Right lobe of liver (tissue), 6 donors: ENCODE results near the gene CD40LG. TPM values are rescaled to one million over a fixed set of nuclear protein-coding genes. Genes with fewer than 3 reads are reported as not detected.

Experiments used
- ATAC-seq, 4 donors: fragments of 200-7000 bp; cut with Tn5 transposase; one replicate each; pipeline ENCODE4 v1.9.1; 2020; ENCODE audit warnings: mild to moderate bottlenecking in 4 of 4, moderate library complexity in 4 of 4
- DNase-seq, 3 donors: peaks; one replicate each; pipeline ENCODE4 v3.0.0-alpha.2; 2020
- H3K27ac ChIP-seq, 3 donors: fragments of 200-600 bp; one replicate each; pipeline ENCODE4 v1.8.0; 2022
- H3K27me3 ChIP-seq, 2 donors: fragments of 200-600 bp; one replicate each; pipeline ENCODE4 v1.8.0; 2022
- H3K36me3 ChIP-seq, 4 donors: fragments of 200-600 bp; sonication (generic) in 1 of 4; one replicate each; pipeline versions ENCODE4 v1.5.1 to v1.8.0; 2017 to 2022; ENCODE audit warnings: control low read depth in 1 of 4
- H3K4me1 ChIP-seq, 4 donors: fragments of 200-600 bp; sonication (generic) in 1 of 4; one replicate each; pipeline versions ENCODE4 v1.5.1 to v1.8.0; 2017 to 2022; ENCODE audit warnings: control low read depth in 1 of 4
- H3K4me3 ChIP-seq, 3 donors: fragments of 200-600 bp; one replicate each; pipeline ENCODE4 v1.8.0; 2022
- H3K9me3 ChIP-seq, 4 donors: fragments of 200-600 bp; sonication (generic) in 1 of 4; one replicate each; pipeline versions ENCODE4 v1.5.1 to v1.8.0; 2017 to 2022; ENCODE audit warnings: control low read depth in 1 of 4
- POLR2A ChIP-seq: fragments of 450-650 bp; IDR thresholded peaks from one replicate; pipeline ENCODE4 v1.6.1; 2017; ENCODE audit warnings: antibody characterized with exemption, mild to moderate bottlenecking
- WGBS: methylation state at CpG from one replicate; pipeline ENCODE4 v1.1.6; 2018; ENCODE audit warnings: low coverage, low lambda C conversion rate; ENCODE audit not compliant: insufficient coverage; ENCODE audit errors: missing lambda C conversion rate; 5-methylcytosine and 5-hydroxymethylcytosine counted together
- intact Hi-C, 2 donors: fragments of 100-400 bp; cut with DNase I; formaldehyde crosslinking; loops; one replicate each; pipeline versions ENCODE4 v1.11.2 to v1.14.1; 2022
- long read RNA-seq: library from polyadenylated mRNA; unstranded; transcript quantifications from one replicate; pipeline ENCODE4 v2.0.0, GENCODE V29; 2019
- total RNA-seq, 6 experiments: library from RNA; depleted of rRNA in 2 of 6; stranded (reverse); fragments of >200 nt in 2 of 6; fragmentation: NEBNext Ultra II Directional in 3 of 6; extraction: Animal tissue kit (Norgen Biotek cat#: 25700) in 3 of 6; gene quantifications; one replicate each; pipeline versions ENCODE4 v1.1.0 to v1.2.4, GENCODE V29; 2016 to 2023
- TF ChIP-seq, protein P1 (sequence below), 4 donors: fragments of 200-600 bp in 3 of 4; fragments of 450-650 bp in 1 of 4; IDR thresholded peaks; one replicate each; pipeline versions ENCODE4 v1.5.1 to v1.8.0; 2016 to 2022; ENCODE audit warnings: antibody characterized with exemption in 4 of 4, mild to moderate bottlenecking in 2 of 4
- donor health status: DM: no; HTN: yes; CAD: no.
- donor health status: DM: no; HTN: no; CAD: no.
- donor health status: DM: no; HTN: no; CAD: no.
- donor health status: DM: no; HTN: yes; CAD: no.
- donor health status: DM: no; HTN: yes; CAD: no.

The CD40LG gene
- under 1 TPM in 2 of 6 experiments, not detected in 4; 0.10 to 0.11 TPM for total RNA-seq
- long read RNA-seq: 0 reads

DNA sequence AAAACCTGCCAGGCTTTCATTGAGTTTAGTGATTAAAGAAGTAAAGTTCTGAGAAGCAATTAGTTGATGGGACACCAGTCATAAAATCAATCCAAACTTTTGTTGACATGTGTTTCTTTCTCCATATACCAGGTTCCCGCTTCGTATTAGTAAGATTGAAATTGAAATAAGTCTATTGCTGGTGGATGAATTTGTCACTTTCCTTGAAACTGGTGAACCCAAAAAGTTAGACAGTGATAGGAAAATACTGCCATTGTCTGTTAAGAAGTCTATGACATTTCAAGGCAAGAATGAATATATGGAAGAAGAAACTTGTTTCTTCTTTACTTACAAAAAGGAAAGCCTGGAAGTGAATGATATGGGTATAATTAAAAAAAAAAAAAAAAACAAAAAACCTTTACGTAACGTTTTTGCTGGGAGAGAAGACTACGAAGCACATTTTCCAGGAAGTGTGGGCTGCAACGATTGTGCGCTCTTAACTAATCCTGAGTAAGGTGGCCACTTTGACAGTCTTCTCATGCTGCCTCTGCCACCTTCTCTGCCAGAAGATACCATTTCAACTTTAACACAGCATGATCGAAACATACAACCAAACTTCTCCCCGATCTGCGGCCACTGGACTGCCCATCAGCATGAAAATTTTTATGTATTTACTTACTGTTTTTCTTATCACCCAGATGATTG lies at the start of gene CD40LG:
Gene CD40LG (plus strand): TSS at position 482 of the 684 bp plus-strand sequence. CDS start 91 bp downstream, at position 573.
- H3K36me3 ChIP-seq: no peaks in the 10 kb centered on the region
- 47% methylated on average over 8 of the region's 10 CpGs for WGBS
- no peak for ATAC-seq
- peaks cover 0 to 5% of the 10 kb centered on the region in 2 donors for H3K27me3 ChIP-seq
- no peak within 1 kb of the TSS for H3K4me3 ChIP-seq
- H3K4me1 ChIP-seq: no peaks in the 10 kb centered on the region
- no peak for DNase-seq
- H3K9me3 ChIP-seq: no peaks in the 10 kb centered on the region
- no peak within 1 kb of the TSS for H3K27ac ChIP-seq
- intact Hi-C loops: no loop called here
- TF ChIP-seq, protein P1, sequence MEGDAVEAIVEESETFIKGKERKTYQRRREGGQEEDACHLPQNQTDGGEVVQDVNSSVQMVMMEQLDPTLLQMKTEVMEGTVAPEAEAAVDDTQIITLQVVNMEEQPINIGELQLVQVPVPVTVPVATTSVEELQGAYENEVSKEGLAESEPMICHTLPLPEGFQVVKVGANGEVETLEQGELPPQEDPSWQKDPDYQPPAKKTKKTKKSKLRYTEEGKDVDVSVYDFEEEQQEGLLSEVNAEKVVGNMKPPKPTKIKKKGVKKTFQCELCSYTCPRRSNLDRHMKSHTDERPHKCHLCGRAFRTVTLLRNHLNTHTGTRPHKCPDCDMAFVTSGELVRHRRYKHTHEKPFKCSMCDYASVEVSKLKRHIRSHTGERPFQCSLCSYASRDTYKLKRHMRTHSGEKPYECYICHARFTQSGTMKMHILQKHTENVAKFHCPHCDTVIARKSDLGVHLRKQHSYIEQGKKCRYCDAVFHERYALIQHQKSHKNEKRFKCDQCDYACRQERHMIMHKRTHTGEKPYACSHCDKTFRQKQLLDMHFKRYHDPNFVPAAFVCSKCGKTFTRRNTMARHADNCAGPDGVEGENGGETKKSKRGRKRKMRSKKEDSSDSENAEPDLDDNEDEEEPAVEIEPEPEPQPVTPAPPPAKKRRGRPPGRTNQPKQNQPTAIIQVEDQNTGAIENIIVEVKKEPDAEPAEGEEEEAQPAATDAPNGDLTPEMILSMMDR (IDR thresholded peaks at IDR 0.05): no peak
- no peak for TF ChIP-seq POLR2A

- WGBS: 55% methylated on average over 8 of the region's 8 CpGs
- H3K36me3 ChIP-seq: no peaks in the 10 kb centered on the region
Observed at GRCh38 chrX:136598631-136599030, 49.3 kb upstream of the CD40LG start.

GRCh38 chrX:136600059-136600458 lies 47.9 kb upstream of the CD40LG start:
- no peaks in the 10 kb centered on the region for H3K36me3 ChIP-seq
- TF ChIP-seq, protein P1 (IDR thresholded peaks at IDR 0.05): no peak
- TF ChIP-seq POLR2A: no peak
- intact Hi-C loops: no loop called here
- no peaks in the 10 kb centered on the region for H3K9me3 ChIP-seq
- no peaks in the 10 kb centered on the region for H3K4me1 ChIP-seq
- DNase-seq: no peak
- H3K27ac ChIP-seq: no peak overlapping the region
- no peaks in the 10 kb centered on the region for H3K27me3 ChIP-seq
- H3K4me3 ChIP-seq: no peak overlapping the region
- 27% methylated on average over 1 of the region's 1 CpG for WGBS
- no peak for ATAC-seq

More at GRCh38 chrX:136598631-136599030, 49.3 kb upstream of the CD40LG start:
- H3K27ac ChIP-seq: no peak overlapping the region
- no peaks in the 10 kb centered on the region for H3K4me1 ChIP-seq
- H3K4me3 ChIP-seq: no peak overlapping the region
- intact Hi-C loops: no loop called here
- no peaks in the 10 kb centered on the region for H3K9me3 ChIP-seq
- ATAC-seq: no peak
- H3K27me3 ChIP-seq: no peaks in the 10 kb centered on the region
- no peak for TF ChIP-seq POLR2A
- TF ChIP-seq, protein P1 (IDR thresholded peaks at IDR 0.05): no peak
- no peak for DNase-seq

DNA sequence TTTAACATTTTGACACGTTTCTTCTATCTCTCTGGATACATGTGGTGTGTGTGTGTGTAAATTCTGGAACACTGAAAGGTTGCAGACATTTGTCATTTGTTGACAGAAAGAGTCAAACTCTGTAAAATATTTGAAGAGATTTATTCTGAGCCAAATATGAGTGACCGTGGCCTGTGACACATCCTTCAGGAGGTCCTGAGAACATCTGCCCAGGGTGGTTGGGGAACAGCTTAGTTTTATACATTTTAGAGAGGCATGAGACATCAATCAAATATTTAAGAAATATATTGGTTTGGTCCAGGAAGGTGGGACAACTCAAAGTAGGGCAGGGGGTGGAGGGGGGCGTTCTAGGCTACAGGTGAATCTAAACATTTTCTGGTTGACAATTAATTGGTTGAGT lies 40.7 kb upstream of the CD40LG start:
- no peaks in the 10 kb centered on the region for H3K27me3 ChIP-seq
- H3K36me3 ChIP-seq: no peaks in the 10 kb centered on the region
- intact Hi-C loops: no loop called here
- no peaks in the 10 kb centered on the region for H3K4me1 ChIP-seq
- no peak for ATAC-seq
- H3K27ac ChIP-seq: no peak overlapping the region
- no peaks in the 10 kb centered on the region for H3K9me3 ChIP-seq
- TF ChIP-seq POLR2A: no peak
- TF ChIP-seq, protein P1 (IDR thresholded peaks at IDR 0.05): no peak
- no peak for DNase-seq
- H3K4me3 ChIP-seq: no peak overlapping the region
- WGBS: 41% methylated on average over 3 of the region's 3 CpGs
